Nephron (organoid): ENCODE measurements around the gene ATP9A.
"Not testable (repeated sequence)": the region's sequence is repeated elsewhere in the genome, so short reads cannot be mapped to it uniquely, and the experiment has no call there.

Experiments
- H3K27ac Mint-ChIP-seq, 3 experiments: 2 replicates each; pipeline ENCODE4 v1.8.0; 2020; ENCODE audit warnings: mixed read lengths in 3 of 3, mild to moderate bottlenecking in 2 of 3, moderate library complexity in 1 of 3
- H3K27me3 Mint-ChIP-seq: 2 replicates; pipeline ENCODE4 v1.8.0; 2021; ENCODE audit warnings: low read depth, mild to moderate bottlenecking, moderate library complexity, mixed read lengths
- H3K36me3 Mint-ChIP-seq: 2 replicates; pipeline ENCODE4 v1.8.0; 2020; ENCODE audit warnings: low read depth, mixed read lengths
- H3K4me1 Mint-ChIP-seq: 2 replicates; pipeline ENCODE4 v1.8.0; 2020; ENCODE audit warnings: mixed read lengths
- H3K4me3 Mint-ChIP-seq, 3 experiments: 2 replicates each; pipeline ENCODE4 v1.8.0; 2020; ENCODE audit warnings: mild to moderate bottlenecking in 3 of 3, mixed read lengths in 3 of 3, moderate library complexity in 2 of 3
- H3K9me3 Mint-ChIP-seq: 2 replicates; pipeline ENCODE4 v1.8.0; 2020; ENCODE audit warnings: mixed read lengths
- TF ChIP-seq, protein P1 (sequence below), 3 experiments: fragments of 200-600 bp; sonication (generic); IDR thresholded peaks; one replicate each; pipeline ENCODE4 v1.5.0; 2021; ENCODE audit warnings: antibody characterized with exemption in 3 of 3; ENCODE audit not compliant: unreplicated experiment in 3 of 3

ATP9A gene

DNA sequence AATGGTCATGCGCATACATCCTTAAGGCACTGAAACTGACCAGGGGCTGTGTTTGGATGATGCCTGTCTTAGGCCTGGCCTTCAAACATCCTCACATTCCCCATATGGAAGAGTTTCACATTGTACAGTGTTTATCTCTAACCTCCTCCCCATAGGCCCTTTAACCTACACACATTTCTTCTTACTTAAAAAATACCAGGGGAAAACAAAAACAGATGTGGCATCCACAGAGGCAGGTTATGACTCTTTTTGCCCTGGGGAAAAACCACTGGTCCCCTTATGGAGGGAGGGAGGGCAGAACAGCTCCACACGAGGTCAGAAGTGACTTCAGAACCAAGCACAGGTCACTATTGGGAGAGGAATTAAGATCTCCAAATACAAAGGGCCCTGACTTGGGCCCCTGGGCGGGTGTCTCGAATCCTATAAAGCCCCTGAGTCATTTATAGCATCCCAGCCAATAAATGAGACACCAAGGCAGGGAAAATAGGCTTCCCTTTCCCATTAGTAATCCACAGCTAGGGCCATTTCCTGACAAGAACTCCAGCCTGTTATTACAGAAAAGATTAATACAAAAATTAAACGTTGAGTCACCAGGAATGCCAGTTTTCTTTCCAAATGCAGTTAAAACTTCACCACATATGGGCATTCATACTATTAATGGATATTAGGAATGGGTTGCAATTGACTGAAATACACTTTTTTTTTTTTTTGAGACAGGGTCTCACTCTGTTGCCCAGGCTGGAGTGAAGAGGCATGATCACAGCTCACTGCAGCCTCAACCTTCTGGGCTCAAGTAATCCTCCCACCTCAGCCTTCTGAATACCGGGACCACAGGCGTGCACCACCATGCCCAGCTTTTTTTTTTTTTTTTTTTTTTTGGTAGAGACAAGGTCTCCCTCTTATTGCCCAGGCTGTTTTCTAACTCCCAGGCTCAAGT is 107.2 kb downstream of the ATP9A start:
- Mint-ChIP-seq H3K9me3 (no peaks in the 10 kb centered on the region), H3K27me3 (no peaks in the 10 kb centered on the region), H3K27ac (peak overlapping the region in 1 of 3 experiments; percentile 50), H3K36me3 (peaks cover 31% of the 10 kb centered on the region), H3K4me3 (no peak overlapping the region), H3K4me1 (no peaks in the 10 kb centered on the region)
- TF ChIP-seq, protein P1, sequence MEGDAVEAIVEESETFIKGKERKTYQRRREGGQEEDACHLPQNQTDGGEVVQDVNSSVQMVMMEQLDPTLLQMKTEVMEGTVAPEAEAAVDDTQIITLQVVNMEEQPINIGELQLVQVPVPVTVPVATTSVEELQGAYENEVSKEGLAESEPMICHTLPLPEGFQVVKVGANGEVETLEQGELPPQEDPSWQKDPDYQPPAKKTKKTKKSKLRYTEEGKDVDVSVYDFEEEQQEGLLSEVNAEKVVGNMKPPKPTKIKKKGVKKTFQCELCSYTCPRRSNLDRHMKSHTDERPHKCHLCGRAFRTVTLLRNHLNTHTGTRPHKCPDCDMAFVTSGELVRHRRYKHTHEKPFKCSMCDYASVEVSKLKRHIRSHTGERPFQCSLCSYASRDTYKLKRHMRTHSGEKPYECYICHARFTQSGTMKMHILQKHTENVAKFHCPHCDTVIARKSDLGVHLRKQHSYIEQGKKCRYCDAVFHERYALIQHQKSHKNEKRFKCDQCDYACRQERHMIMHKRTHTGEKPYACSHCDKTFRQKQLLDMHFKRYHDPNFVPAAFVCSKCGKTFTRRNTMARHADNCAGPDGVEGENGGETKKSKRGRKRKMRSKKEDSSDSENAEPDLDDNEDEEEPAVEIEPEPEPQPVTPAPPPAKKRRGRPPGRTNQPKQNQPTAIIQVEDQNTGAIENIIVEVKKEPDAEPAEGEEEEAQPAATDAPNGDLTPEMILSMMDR (IDR thresholded peaks at IDR 0.05; ENCODE audit: unreplicated experiment in 3 of 3): no peak

DNA sequence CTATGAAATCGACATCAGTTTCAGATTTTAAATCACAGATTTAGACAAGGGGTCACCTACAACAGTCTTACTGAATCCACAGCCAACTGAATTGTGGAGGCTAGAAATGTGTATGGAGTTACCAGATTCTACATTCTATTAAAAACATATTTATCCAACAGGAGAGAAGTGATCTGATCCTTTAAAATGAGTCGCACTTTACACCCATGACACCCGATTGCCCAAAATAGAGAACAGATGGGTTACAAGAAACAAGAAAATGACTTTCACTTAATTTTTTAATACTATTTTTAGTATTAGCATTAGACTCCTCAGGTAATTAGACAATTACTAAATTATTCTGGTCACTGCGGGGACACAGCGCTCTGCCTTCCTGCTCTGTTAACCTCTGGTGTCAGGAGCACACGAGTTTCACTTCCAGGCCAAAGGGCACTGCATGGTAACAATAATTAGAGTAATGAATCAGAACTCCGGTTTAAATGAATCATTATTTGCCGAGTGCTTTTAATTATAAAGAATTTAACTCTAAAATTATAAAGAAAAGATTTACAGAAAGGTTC is 108.6 kb downstream of the ATP9A start:
- H3K27me3 Mint-ChIP-seq: no peaks in the 10 kb centered on the region
- no peak overlapping the region for H3K4me3 Mint-ChIP-seq
- no peaks in the 10 kb centered on the region for H3K4me1 Mint-ChIP-seq
- TF ChIP-seq, protein P1 (IDR thresholded peaks at IDR 0.05; ENCODE audit: unreplicated experiment in 3 of 3): no peak
- no peak overlapping the region for H3K27ac Mint-ChIP-seq
- H3K36me3 Mint-ChIP-seq: peaks cover 37% of the 10 kb centered on the region
- no peaks in the 10 kb centered on the region for H3K9me3 Mint-ChIP-seq

DNA sequence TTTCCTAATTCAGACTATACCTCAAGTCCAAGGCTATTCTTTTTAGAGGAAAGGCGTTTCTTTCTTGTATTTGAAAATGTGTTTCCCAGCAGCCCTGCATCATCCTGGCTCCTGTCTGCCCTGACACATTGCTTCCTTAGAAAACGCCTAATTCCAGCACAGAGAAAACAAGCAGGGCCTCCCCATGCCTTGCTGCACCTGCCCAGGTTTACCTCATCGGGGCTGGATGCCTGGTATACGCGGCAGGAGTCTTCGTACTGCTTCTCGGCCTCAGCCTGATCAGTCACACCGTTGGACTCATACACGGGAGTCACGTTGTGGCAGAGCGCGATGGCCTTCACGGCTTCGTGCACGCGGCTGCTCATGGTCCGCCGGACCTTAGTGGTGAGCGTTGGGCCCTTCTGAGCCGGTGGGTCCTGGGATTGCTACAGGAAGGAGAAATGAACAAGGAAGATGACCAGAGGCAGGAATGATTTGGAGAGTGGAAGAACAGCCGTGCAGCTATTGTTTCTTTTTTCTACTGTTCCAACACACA is 111.4 kb downstream of the ATP9A start:
- no peaks in the 10 kb centered on the region for H3K27me3 Mint-ChIP-seq
- no peak overlapping the region for H3K27ac Mint-ChIP-seq
- TF ChIP-seq, protein P1 (IDR thresholded peaks at IDR 0.05; ENCODE audit: unreplicated experiment in 3 of 3): no peak
- no peak overlapping the region for H3K4me3 Mint-ChIP-seq
- peaks cover 8% of the 10 kb centered on the region for H3K4me1 Mint-ChIP-seq
- peaks cover 35% of the 10 kb centered on the region for H3K36me3 Mint-ChIP-seq
- no peaks in the 10 kb centered on the region for H3K9me3 Mint-ChIP-seq

DNA sequence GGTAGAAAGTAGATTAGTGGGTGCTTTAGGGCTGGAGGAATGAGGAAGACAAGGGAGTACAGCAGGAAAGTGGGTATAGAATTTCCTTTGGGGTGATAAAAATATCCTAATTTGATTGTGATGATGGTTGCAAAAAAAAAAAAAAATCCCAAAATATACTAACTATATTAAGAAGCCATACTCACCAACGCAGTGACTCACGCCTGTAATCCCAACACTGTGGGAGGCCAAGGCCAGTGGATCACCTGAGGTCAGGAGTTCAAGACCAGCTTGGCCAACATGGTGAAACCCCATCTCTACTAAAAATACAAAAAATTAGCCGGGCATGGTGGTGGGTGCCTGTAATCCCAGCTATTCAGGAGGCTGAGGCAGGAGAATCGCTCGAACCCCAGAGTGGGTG is 112.1 kb downstream of the ATP9A start:
- H3K9me3 Mint-ChIP-seq, H3K27me3 Mint-ChIP-seq, H3K4me1 Mint-ChIP-seq, H3K27ac Mint-ChIP-seq, H3K4me3 Mint-ChIP-seq: not testable (repeated sequence)
- peaks cover 34% of the 10 kb centered on the region for H3K36me3 Mint-ChIP-seq

DNA sequence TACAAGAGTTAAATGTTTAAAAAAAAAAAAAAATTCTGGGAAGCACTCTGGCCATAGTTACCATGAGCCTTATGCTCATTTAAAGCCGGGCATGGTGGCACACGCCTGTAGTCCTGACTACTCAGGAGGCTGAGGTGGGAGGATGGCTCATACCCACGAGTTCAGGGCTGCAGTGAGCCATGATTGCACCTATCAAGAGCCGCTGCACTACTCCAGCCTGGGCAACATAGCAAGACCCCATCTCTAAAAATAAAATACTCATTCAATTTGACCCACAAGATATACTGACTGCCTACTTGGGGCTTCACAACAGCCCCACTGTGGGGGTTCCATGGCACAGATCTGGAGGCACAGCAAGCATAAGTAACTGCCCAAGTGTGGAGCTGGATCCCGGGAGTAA is 113.7 kb downstream of the ATP9A start:
- H3K27ac Mint-ChIP-seq: no peak overlapping the region
- TF ChIP-seq, protein P1 (IDR thresholded peaks at IDR 0.05; ENCODE audit: unreplicated experiment in 3 of 3): no peak
- no peaks in the 10 kb centered on the region for H3K27me3 Mint-ChIP-seq
- no peaks in the 10 kb centered on the region for H3K9me3 Mint-ChIP-seq
- H3K36me3 Mint-ChIP-seq: peaks cover 36% of the 10 kb centered on the region
- no peak overlapping the region for H3K4me3 Mint-ChIP-seq
- H3K4me1 Mint-ChIP-seq: peaks cover 12% of the 10 kb centered on the region

DNA sequence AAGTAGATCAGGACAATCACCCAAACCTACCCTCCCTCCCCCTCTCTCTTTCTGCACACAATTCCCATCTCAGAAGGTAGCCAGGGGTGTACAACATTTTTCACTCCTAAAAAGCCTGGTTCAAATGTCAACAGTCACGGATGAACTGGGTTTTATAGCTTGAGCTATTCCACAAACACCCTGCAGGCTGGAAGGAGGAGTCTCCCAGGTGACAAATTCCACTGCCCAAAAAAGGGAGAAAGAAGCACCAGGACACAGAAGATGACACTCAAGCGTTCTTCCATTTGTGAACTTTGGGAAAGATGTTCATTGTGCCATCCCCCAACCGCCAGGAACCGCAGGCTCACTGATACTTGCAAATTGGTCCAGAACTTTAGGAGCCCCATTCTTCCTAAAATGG is 114.1 kb downstream of the ATP9A start:
- H3K4me1 Mint-ChIP-seq: peaks cover 12% of the 10 kb centered on the region
- H3K9me3 Mint-ChIP-seq: no peaks in the 10 kb centered on the region
- H3K4me3 Mint-ChIP-seq: no peak overlapping the region
- H3K36me3 Mint-ChIP-seq: peaks cover 38% of the 10 kb centered on the region
- H3K27ac Mint-ChIP-seq: no peak overlapping the region
- no peaks in the 10 kb centered on the region for H3K27me3 Mint-ChIP-seq
- TF ChIP-seq, protein P1 (IDR thresholded peaks at IDR 0.05; ENCODE audit: unreplicated experiment in 3 of 3): no peak
